SK-N-SH treated with all-trans-retinoic acid at 6 μM for 48 hours (cell line): Measurements from ENCODE around the gene LILRA5.

Experiments
- ATAC-seq: fragments of 200-7000 bp; cut with Tn5 transposase; 3 replicates; pipeline ENCODE4 v1.9.1; 2020; ENCODE audit warnings: mild to moderate bottlenecking, moderate library complexity
- ARNTL ChIP-seq: fragments of 450-650 bp; formaldehyde crosslinking; IDR thresholded peaks from 2 replicates; pipeline ENCODE4 v1.5.0; 2020; ENCODE audit warnings: low read depth, mild to moderate bottlenecking, moderate library complexity, borderline replicate concordance
- BACH2 ChIP-seq: fragments of 250-450 bp; sonication (Bioruptor Pico); IDR thresholded peaks from 2 replicates; pipeline ENCODE4 v1.9.0; 2021; ENCODE audit warnings: mild to moderate bottlenecking, borderline replicate concordance
- CREB5 ChIP-seq: fragments of 250-450 bp; sonication (Bioruptor Pico); IDR thresholded peaks from 2 replicates; pipeline ENCODE4 v1.5.1; 2020; ENCODE audit warnings: low read depth, mild to moderate bottlenecking, moderate library complexity
- CSDC2 ChIP-seq: fragments of 250-450 bp; sonication (Bioruptor Pico); IDR thresholded peaks from 2 replicates; pipeline ENCODE4 v1.5.0; 2020; ENCODE audit warnings: mild to moderate bottlenecking, moderate library complexity
- CSRNP3 ChIP-seq: fragments of 250-450 bp; sonication (Bioruptor Pico); IDR thresholded peaks from 2 replicates; pipeline ENCODE4 v1.5.1; 2021; ENCODE audit warnings: mild to moderate bottlenecking, moderate library complexity
- ESRRG ChIP-seq: fragments of 250-450 bp; sonication (Bioruptor Pico); IDR thresholded peaks from 2 replicates; pipeline ENCODE4 v1.6.1; 2021; ENCODE audit warnings: mild to moderate bottlenecking
- GLIS3 ChIP-seq: fragments of 250-450 bp; sonication (Bioruptor Pico); IDR thresholded peaks from 2 replicates; pipeline ENCODE4 v1.5.0; 2020; ENCODE audit warnings: mild to moderate bottlenecking, moderate library complexity
- ISL1 ChIP-seq: fragments of 250-450 bp; sonication (Bioruptor Pico); IDR thresholded peaks from 2 replicates; pipeline ENCODE4 v2.1.2; 2022; ENCODE audit warnings: mild to moderate bottlenecking, moderate library complexity
- PATZ1 ChIP-seq: fragments of 250-450 bp; sonication (Bioruptor Pico); IDR thresholded peaks from 2 replicates; pipeline ENCODE4 v1.8.0; 2020; ENCODE audit warnings: mild to moderate bottlenecking, moderate library complexity, borderline replicate concordance
- POU6F1 ChIP-seq: fragments of 250-450 bp; sonication (Bioruptor Pico); IDR thresholded peaks from 2 replicates; pipeline ENCODE4 v1.8.0; 2021; ENCODE audit warnings: low read depth, mild to moderate bottlenecking, moderate library complexity, borderline replicate concordance
- PPARA ChIP-seq: fragments of 250-450 bp; sonication (Bioruptor Pico); IDR thresholded peaks from 2 replicates; pipeline ENCODE4 v1.5.0; 2020; ENCODE audit warnings: mild to moderate bottlenecking, borderline replicate concordance
- RARB ChIP-seq: fragments of 250-450 bp; sonication (Bioruptor Pico); IDR thresholded peaks from 2 replicates; pipeline ENCODE4 v1.8.0; 2021; ENCODE audit warnings: mild to moderate bottlenecking, moderate library complexity
- SNAI2 ChIP-seq: fragments of 250-450 bp; sonication (Bioruptor Pico); IDR thresholded peaks from 2 replicates; pipeline ENCODE4 v1.5.0; 2020; ENCODE audit warnings: mild to moderate bottlenecking, moderate library complexity
- TCF4 ChIP-seq: fragments of 250-450 bp; sonication (Bioruptor Pico); IDR thresholded peaks from 2 replicates; pipeline ENCODE4 v1.8.0; 2021; ENCODE audit warnings: mild to moderate bottlenecking, moderate library complexity, borderline replicate concordance
- TOX ChIP-seq: fragments of 250-450 bp; sonication (Bioruptor Pico); IDR thresholded peaks from 2 replicates; pipeline ENCODE4 v1.8.0; 2021; ENCODE audit warnings: mild to moderate bottlenecking, moderate library complexity, borderline replicate concordance
- TSHZ2 ChIP-seq: fragments of 250-450 bp; sonication (Bioruptor Pico); IDR thresholded peaks from 2 replicates; pipeline ENCODE4 v1.5.0; 2020; ENCODE audit warnings: mild to moderate bottlenecking, moderate library complexity
- ZC3H10 ChIP-seq: fragments of 250-450 bp; sonication (Bioruptor Pico); IDR thresholded peaks from 2 replicates; pipeline ENCODE4 v1.5.1; 2021; ENCODE audit warnings: mild to moderate bottlenecking, moderate library complexity
- ZFP3 ChIP-seq: fragments of 250-450 bp; sonication (Bioruptor Pico); IDR thresholded peaks from 2 replicates; pipeline ENCODE4 v1.5.0; 2020; ENCODE audit warnings: mild to moderate bottlenecking, moderate library complexity
- ZFP30 ChIP-seq: fragments of 450-650 bp; formaldehyde crosslinking; IDR thresholded peaks from 2 replicates; pipeline ENCODE4 v1.5.0; 2022; ENCODE audit warnings: mild to moderate bottlenecking, moderate library complexity
- ZNF565 ChIP-seq: fragments of 450-650 bp; formaldehyde crosslinking; conservative IDR thresholded peaks from 2 replicates; pipeline ENCODE4 v1.5.0; 2020; ENCODE audit warnings: low read depth, mild to moderate bottlenecking, moderate library complexity
- ZNF70 ChIP-seq: fragments of 450-650 bp; formaldehyde crosslinking; IDR thresholded peaks from 2 replicates; pipeline ENCODE4 v1.5.0; 2020; ENCODE audit warnings: mild to moderate bottlenecking, moderate library complexity
- ZNF8 ChIP-seq: fragments of 450-650 bp; formaldehyde crosslinking; IDR thresholded peaks from 2 replicates; pipeline ENCODE4 v1.5.0; 2020; ENCODE audit warnings: mild to moderate bottlenecking, moderate library complexity

Gene LILRA5

GRCh38 chr19:54351474-54351873, 38.5 kb upstream of the LILRA5 start:
- no peak for TF ChIP-seq ESRRG
- TF ChIP-seq ZFP30 (CRISPR knock-in tag): no peak
- no peak for TF ChIP-seq POU6F1 (CRISPR knock-in tag)
- no peak for TF ChIP-seq ARNTL (CRISPR knock-in tag)
- no peak for TF ChIP-seq PATZ1
- no peak for TF ChIP-seq ZC3H10 (CRISPR knock-in tag)
- TF ChIP-seq ZNF8: no peak
- no peak for TF ChIP-seq GLIS3
- no peak for TF ChIP-seq BACH2
- no peak for TF ChIP-seq TSHZ2 (CRISPR knock-in tag)
- no peak for TF ChIP-seq ISL1 (CRISPR knock-in tag)
- no peak for TF ChIP-seq PPARA (CRISPR knock-in tag)
- TF ChIP-seq RARB (CRISPR knock-in tag): no peak
- no peak for TF ChIP-seq CSRNP3
- TF ChIP-seq SNAI2: no peak
- TF ChIP-seq ZFP3 (CRISPR knock-in tag): no peak
- no peak for ATAC-seq

GRCh38 chr19:54345938-54346386, 33.0 kb upstream of the LILRA5 start:
- no peak for ATAC-seq
- no peak for TF ChIP-seq ZNF565
- TF ChIP-seq ZC3H10 (CRISPR knock-in tag): no peak
- TF ChIP-seq TOX (CRISPR knock-in tag): no peak
- TF ChIP-seq TCF4 (CRISPR knock-in tag): no peak
- no peak for TF ChIP-seq ARNTL (CRISPR knock-in tag)
- no peak for TF ChIP-seq ISL1 (CRISPR knock-in tag)
- TF ChIP-seq ZNF70 (CRISPR knock-in tag): no peak
- no peak for TF ChIP-seq ZFP3 (CRISPR knock-in tag)
- no peak for TF ChIP-seq CSDC2 (CRISPR knock-in tag)
- TF ChIP-seq POU6F1 (CRISPR knock-in tag): no peak
- no peak for TF ChIP-seq GLIS3
- no peak for TF ChIP-seq CREB5 (CRISPR knock-in tag)
